HG02678 (cell line): ENCODE measurements around the gene DPP10.

Source experiments
- ATAC-seq: cut with Tn5 transposase; IDR thresholded peaks from one replicate; pipeline ENCODE4 v1.9.1; 2021; ENCODE audit warnings: mild to moderate bottlenecking, moderate library complexity; ENCODE audit not compliant: unreplicated experiment

Gene DPP10

DNA sequence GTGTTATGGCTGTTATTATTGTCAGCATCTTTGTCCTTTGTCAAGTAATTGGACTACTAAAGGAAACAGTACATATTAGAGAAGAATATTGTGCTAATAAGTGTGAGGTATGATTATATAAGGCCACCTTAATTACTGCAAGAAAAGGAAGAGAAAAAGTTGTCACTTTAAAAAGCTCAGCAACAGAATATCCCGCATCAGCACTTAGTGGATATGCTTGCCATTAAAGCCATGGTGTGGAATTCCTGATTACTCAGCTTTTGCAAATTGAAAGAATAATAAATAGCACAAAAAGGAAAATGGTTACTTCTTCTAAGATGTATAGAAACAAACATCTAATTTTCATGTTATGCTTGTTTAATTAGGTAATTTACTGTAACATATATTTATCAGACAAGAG, 347.5 kb downstream of the DPP10 start:
- ATAC-seq, result no peak

GRCh38 chr2:114797540-114797939, 355.1 kb downstream of the DPP10 start:
- no peak for ATAC-seq

GRCh38 chr2:114797942-114798341, 355.5 kb downstream of the DPP10 start:
- no peak for ATAC-seq

DNA sequence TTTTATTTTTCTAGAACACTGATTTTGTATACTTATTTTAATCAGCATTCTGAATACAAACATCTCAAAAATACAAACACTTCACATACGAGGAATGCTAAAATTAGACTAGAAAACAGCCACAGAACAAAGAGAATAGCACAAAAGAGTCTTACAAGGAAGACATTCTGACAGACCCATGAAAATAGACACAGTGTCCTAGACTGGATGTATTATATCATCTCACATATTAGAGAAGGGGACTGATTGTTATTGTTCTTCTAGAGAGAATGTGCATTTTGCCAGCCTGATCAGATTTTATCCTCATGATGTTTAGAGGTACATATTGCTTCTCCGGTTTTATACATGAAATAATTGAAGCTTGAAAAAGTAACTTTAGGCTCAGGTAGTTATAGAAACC, 357.9 kb downstream of the DPP10 start:
- no peak for ATAC-seq

DNA sequence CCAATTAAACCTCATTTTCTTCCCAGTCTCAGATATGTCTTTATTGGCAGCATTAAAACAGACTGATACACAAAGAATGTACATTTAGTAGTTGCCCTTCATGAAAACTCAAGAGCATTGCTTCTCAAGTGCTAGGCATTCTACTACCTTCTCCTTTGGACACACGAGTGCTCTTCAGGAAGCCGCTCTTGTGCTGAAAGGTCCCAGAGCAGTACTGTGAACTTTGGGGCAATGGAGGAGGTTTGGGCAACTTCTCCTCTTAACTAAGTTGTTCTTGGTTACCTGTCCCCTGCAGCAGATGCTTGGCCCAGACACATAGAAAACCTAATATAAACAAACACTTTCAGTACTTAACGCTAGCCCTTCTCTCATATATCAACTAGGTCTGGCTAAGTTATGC, 362.8 kb downstream of the DPP10 start:
- no peak for ATAC-seq

DNA sequence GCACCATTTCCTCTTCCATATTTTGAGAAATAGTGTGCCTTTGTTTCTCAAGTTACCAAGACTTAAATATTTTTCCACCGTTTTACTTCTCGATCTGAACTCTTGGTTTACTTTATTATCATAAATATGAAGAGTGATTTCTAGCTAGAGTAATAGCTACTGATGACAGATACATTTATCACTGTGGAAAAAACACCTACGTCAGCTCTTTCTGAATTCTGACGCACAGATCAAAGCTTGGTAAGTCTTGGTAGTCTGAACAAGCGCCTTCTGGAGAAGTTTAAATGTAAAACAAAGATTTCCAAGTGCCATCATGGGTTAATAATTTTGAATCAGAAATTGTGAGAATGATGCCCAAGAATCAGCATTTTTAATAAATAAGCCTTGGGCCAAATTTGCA, 367.7 kb downstream of the DPP10 start:
- ATAC-seq, result no peak

GRCh38 chr2:114812261-114812660, 369.8 kb downstream of the DPP10 start:
- no peak for ATAC-seq

GRCh38 chr2:114814355-114814754, 371.9 kb downstream of the DPP10 start:
- no peak for ATAC-seq

DNA sequence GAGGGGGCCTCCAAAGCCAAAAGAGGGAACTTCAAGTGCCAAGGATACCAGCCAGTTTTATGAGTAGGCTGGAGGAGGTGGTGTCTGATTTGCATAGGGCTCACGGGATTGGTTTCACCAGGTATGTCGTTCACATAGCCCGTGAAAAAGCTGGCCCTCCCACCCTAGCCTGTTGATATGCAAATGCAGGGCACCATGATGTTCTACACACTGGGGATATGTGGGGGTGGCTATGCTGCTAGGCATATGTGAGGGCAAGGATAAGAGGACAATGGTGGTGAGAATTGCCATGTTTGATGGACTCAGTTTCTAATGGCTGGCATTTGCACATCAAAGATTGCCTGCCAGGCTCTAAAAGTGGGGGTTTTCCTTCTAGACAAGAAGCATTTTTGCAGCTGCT, 378.6 kb downstream of the DPP10 start:
- ATAC-seq, result no peak

DNA sequence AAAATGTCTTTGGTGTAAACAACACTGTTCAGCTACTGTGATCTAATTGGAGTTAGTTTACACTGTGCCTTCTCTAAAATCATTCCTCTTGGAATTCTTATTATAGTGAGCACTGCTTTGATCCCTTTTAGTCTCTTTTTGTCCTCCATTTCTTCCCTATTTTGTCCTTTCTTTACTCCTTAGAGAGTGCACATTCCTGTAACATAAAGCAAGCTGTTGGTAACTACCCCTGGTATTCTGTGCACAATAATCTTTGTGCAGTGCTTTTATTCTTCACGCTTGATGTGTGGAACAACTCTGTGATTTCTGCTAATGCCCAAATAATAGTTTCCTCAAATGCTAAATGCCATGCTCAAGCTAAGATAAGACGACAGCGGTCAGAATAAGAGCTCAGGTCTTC, 401.5 kb downstream of the DPP10 start:
- no peak for ATAC-seq

DNA sequence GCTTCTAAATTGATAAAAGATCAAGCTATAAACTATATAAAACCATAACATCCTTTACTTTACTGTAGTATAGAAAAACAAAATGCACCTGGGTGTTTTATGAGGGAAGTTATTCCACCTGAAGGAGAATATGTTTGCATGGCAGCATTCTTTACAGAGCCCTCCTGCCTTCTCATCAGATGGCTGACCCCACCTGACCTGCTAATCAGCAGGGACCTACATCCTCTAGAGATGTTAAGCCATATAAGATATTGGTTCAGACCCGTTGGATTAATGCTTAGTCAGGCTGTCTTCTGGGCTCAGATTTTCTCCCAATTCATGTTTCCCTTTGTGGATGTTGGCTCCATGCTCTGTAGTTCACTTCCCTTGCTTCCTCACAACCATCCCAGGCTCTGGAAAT, 414.8 kb downstream of the DPP10 start:
- no peak for ATAC-seq

GRCh38 chr2:114859726-114860510, 417.5 kb downstream of the DPP10 start:
- ATAC-seq, result no peak

DNA sequence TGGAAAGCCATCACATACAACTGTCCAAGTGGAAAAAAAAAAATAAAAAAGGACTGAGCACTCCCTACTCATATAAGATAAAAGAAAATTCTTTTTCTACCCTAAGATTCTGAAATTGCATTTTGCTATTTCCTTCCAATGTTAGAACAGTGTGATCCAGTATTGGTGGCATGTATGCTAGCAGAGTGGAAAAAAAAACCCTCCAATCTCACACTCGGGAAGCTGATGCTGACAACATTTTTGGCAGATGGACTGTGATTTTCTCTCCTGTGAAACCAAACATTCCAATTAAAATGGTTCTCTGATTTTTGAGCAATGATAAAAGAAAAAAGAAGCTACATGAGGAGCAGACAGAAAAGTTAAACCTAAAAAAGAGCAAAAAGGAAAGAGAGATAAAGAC, 419.8 kb downstream of the DPP10 start:
- no peak for ATAC-seq

DNA sequence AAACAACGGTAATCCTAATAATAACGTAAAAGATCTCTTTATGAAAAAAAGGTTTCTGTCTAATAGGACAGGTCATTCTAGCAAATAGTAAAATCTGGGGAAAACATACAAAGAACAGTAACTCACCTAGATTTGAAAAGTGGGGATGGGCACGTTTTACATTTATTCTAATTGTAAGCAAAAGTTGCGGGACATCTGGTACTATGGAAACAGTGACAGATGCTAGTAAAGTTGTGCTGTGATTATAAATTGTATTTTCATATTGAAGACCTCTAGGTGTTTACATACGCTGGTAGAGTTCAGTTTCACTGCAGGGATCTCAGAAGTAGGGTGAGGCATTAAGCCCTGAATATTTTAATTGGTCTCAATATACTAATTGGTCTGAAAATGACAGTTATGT, 422.5 kb downstream of the DPP10 start:
- ATAC-seq, result no peak

DNA sequence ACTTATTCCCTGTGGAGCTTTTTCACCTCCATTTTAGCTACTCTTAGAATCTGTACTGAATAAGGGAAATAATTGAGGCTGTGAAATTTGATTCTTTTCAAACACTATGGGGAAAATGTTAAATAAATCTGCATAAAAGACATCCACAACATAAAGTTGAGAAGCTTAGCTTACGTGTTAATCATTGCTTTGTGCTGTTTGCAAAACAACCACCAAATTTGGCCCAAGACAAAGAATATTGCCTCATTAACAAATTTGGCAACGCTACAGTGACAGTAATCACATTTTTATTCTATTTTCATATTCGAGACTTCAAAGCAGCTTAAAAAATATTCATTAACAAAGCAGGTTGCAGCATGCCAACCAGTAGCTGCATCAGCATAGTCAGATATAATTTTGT, 437.6 kb downstream of the DPP10 start:
- ATAC-seq, result no peak

DNA sequence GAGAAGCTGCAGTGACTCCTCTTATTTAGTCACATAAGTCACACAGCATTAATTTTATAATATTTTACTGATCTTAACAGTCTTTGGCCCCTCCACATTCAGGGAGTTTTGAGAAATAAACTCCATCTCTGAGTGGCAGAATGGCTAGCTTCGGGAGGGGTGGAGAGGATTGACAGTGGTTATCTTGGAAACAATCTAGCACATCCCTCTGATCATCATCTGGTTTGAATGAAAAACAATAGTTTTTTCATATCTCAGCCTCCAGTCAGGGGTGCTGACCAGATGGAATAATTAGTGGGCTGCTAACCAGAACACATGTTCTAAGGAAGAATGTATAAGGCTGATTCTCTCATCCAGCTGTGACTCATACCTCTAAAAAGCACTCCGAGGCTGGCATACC, 477.5 kb downstream of the DPP10 start:
- no peak for ATAC-seq

GRCh38 chr2:114922076-114922475, 479.6 kb downstream of the DPP10 start:
- no peak for ATAC-seq

- ATAC-seq, result no peak
These were observed 483.1 kb downstream of the DPP10 start for GRCh38 chr2:114925296-114926255.

- no peak for ATAC-seq
These were observed 483.9 kb downstream of the DPP10 start for GRCh38 chr2:114926303-114926702.

GRCh38 chr2:114929225-114929624, 486.8 kb downstream of the DPP10 start:
- no peak for ATAC-seq

GRCh38 chr2:114933671-114934241, 491.3 kb downstream of the DPP10 start:
- no peak for ATAC-seq

GRCh38 chr2:114935031-114935430, 492.6 kb downstream of the DPP10 start:
- no peak for ATAC-seq
